ENCODE data around the gene ANTXR2. TPM values are rescaled to one million over a fixed set of nuclear protein-coding genes. Genes with fewer than 3 reads are reported as not detected.

The ANTXR2 gene
- total and polyA plus RNA-seq, 9 of the 15 experiments (the other 6 are each of a cell fraction or from before 2014, with no cell fraction given): 10.1 to 83.8 (median 60.3) TPM

DNA sequence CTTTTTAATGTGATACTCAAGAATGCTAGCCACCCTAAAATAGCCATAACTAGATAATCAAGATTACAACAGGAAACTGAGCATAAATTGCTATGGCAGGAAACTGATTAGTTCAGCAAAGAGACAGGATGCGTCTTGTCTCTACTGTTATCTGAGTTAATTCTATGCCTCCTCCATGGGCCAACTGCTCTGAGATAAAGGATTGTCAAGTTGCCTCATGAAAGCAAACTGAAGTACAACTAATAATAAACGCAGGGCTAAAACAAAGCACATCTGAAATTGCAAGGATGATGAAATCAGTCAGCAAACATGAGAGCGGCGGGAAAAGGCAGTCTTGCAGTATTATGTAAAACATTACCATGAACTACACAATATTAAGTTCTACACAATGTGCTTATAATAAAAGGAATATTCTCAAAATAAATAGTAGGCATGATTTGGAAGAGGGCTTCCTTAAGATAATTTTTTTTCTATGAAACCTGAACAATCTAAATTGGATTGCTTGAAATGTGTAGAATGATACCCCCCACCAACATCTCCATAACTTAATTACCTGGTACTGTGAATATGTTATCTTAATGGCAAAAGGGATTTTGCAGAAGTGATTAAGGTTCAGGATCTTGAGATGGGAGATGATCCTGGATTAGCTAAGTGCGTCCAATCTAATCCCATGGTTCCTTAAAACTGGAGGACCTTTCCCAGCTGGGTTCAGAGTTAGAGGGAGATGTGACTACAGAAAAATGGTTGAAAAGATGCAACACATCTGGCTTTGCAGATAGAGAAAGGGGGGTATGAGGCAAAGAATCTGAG, 65.9 kb downstream of the ANTXR2 start (continued):
- TF ChIP-seq, protein P1, sequence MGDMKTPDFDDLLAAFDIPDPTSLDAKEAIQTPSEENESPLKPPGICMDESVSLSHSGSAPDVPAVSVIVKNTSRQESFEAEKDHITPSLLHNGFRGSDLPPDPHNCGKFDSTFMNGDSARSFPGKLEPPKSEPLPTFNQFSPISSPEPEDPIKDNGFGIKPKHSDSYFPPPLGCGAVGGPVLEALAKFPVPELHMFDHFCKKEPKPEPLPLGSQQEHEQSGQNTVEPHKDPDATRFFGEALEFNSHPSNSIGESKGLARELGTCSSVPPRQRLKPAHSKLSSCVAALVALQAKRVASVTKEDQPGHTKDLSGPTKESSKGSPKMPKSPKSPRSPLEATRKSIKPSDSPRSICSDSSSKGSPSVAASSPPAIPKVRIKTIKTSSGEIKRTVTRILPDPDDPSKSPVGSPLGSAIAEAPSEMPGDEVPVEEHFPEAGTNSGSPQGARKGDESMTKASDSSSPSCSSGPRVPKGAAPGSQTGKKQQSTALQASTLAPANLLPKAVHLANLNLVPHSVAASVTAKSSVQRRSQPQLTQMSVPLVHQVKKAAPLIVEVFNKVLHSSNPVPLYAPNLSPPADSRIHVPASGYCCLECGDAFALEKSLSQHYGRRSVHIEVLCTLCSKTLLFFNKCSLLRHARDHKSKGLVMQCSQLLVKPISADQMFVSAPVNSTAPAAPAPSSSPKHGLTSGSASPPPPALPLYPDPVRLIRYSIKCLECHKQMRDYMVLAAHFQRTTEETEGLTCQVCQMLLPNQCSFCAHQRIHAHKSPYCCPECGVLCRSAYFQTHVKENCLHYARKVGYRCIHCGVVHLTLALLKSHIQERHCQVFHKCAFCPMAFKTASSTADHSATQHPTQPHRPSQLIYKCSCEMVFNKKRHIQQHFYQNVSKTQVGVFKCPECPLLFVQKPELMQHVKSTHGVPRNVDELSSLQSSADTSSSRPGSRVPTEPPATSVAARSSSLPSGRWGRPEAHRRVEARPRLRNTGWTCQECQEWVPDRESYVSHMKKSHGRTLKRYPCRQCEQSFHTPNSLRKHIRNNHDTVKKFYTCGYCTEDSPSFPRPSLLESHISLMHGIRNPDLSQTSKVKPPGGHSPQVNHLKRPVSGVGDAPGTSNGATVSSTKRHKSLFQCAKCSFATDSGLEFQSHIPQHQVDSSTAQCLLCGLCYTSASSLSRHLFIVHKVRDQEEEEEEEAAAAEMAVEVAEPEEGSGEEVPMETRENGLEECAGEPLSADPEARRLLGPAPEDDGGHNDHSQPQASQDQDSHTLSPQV (IDR thresholded peaks at IDR 0.05): peak; percentile 46; the same call in 1 of the 2 replicates
- TF ChIP-seq ZNF584 (CRISPR knock-in tag; IDR thresholded peaks at IDR 0.05; ENCODE audit: low read depth): peak; percentile 98
- TF ChIP-seq, protein P2, sequence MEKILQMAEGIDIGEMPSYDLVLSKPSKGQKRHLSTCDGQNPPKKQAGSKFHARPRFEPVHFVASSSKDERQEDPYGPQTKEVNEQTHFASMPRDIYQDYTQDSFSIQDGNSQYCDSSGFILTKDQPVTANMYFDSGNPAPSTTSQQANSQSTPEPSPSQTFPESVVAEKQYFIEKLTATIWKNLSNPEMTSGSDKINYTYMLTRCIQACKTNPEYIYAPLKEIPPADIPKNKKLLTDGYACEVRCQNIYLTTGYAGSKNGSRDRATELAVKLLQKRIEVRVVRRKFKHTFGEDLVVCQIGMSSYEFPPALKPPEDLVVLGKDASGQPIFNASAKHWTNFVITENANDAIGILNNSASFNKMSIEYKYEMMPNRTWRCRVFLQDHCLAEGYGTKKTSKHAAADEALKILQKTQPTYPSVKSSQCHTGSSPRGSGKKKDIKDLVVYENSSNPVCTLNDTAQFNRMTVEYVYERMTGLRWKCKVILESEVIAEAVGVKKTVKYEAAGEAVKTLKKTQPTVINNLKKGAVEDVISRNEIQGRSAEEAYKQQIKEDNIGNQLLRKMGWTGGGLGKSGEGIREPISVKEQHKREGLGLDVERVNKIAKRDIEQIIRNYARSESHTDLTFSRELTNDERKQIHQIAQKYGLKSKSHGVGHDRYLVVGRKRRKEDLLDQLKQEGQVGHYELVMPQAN (IDR thresholded peaks at IDR 0.05; ENCODE audit: borderline replicate concordance): no peak
- 0 out of 2 replicates have a peak, but pooled peaks have one; percentile 31 for TF ChIP-seq POLR2AphosphoS5 (IDR thresholded peaks at IDR 0.05; ENCODE audit: control insufficient read depth, insufficient read depth, low read depth, low read length)
- peak; percentile 58; the same call in 1 of the 2 replicates for TF ChIP-seq ZNF316 (IDR thresholded peaks at IDR 0.05)
- TF ChIP-seq MYC (IDR thresholded peaks at IDR 0.05; ENCODE audit: low read depth, low read length): peak; percentile 70
- TF ChIP-seq MYC (CRISPR knock-in tag; IDR thresholded peaks at IDR 0.05; ENCODE audit: borderline replicate concordance, low read depth): 0 out of 2 replicates have a peak, but pooled peaks have one; percentile 66
- TF ChIP-seq HNRNPK (IDR thresholded peaks at IDR 0.05; ENCODE audit: low read depth, low read length, poor library complexity, severe bottlenecking): no peak
- TF ChIP-seq NBN (IDR thresholded peaks at IDR 0.05; ENCODE audit: low read depth): peak; percentile 78
- TF ChIP-seq TRIM24 (IDR thresholded peaks at IDR 0.05): peak; percentile 94 to 97
- TF ChIP-seq KDM5B (IDR thresholded peaks at IDR 0.05; ENCODE audit: insufficient replicate concordance, low read depth, low read length): no peak
- TF ChIP-seq ZSCAN32 (CRISPR knock-in tag; IDR thresholded peaks at IDR 0.05): peak; percentile 72
- peak; percentile 48; the same call in 1 of the 2 replicates for TF ChIP-seq MTA2 (IDR thresholded peaks at IDR 0.05; ENCODE audit: low read depth)
- no peak for TF ChIP-seq ZNF232 (CRISPR knock-in tag; IDR thresholded peaks at IDR 0.05)
- TF ChIP-seq NFATC3 (IDR thresholded peaks at IDR 0.05): 0 out of 2 replicates have a peak, but pooled peaks have one; percentile 19
- peak; percentile 90 for TF ChIP-seq GATAD2B (IDR thresholded peaks at IDR 0.05; ENCODE audit: borderline replicate concordance)
- TF ChIP-seq HMBOX1 (IDR thresholded peaks at IDR 0.05): peak; percentile 92
- TF ChIP-seq BRD9 (IDR thresholded peaks at IDR 0.05; ENCODE audit: low read depth, partially characterized antibody): peak; percentile 87
- peak; percentile 98 for TF ChIP-seq MECOM (CRISPR knock-in tag; IDR thresholded peaks at IDR 0.05)
- TF ChIP-seq MTA3 (IDR thresholded peaks at IDR 0.05; ENCODE audit: borderline replicate concordance): 0 out of 2 replicates have a peak, but pooled peaks have one; percentile 56
- peak; percentile 77; the same call in 1 of the 2 replicates for TF ChIP-seq SMARCC2 (IDR thresholded peaks at IDR 0.05; ENCODE audit: low read depth)
- peak; percentile 64 to 66 for TF ChIP-seq KDM1A (IDR thresholded peaks at IDR 0.05)

Data from K562 (cell line).